ENCODE results near the gene HSD17B2. TPM values are rescaled to one million over a fixed set of nuclear protein-coding genes. Genes with fewer than 3 reads are reported as not detected.

HSD17B2 gene
- polyA plus RNA-seq, 3 donors: not detected

DNA sequence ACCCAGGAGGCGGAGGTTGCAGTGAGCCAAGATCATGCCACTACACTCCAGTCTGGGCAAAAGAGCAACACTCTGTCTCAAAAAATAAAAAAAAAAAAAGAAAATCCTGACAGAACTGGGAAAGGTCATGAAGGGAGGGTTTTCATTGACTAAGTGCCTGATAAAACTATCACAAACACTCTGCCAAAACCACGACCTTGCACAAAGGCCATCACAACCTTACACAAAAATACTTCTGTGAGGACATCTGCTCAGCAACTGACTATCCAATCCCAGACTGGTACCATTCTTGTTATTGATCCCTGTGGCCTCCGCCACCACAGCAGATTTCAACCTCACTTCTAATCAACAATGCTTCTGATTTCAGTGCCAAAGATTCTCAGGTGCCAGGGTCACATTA lies 94.8 kb downstream of the HSD17B2 start:
- Histone ChIP-seq H4K20me1 (ENCODE audit: insufficient read depth, low read length) (no peaks in the 10 kb centered on the region), H3K36me3 (replicated peaks in 1 of 2; ENCODE audit: control insufficient read depth in 1 of 2, insufficient read depth in 2 of 2, low read length in 2 of 2) (no peaks in the 10 kb centered on the region), H2AFZ (ENCODE audit: insufficient read depth, low read depth, low read length, poor library complexity, severe bottlenecking) (no peak overlapping the region), H3K27ac (ENCODE audit: low read depth in 1 of 2, low read length in 2 of 2) (no peak overlapping the region), H3K27me3 (ENCODE audit: control insufficient read depth in 2 of 2, insufficient read depth in 2 of 2, low read length in 2 of 2) (no peaks in the 10 kb centered on the region), H3K4me3 (replicated peaks in 1 of 3; ENCODE audit: low read depth in 2 of 3, low read length in 3 of 3) (no peak overlapping the region), H3K79me2 (ENCODE audit: insufficient read depth, low read length) (no peaks in the 10 kb centered on the region), H3K4me1 (ENCODE audit: control insufficient read depth in 1 of 2, insufficient read depth in 2 of 2, low read length in 2 of 2) (no peaks in the 10 kb centered on the region), H3K9ac (ENCODE audit: insufficient read depth, low read length, poor library complexity, severe bottlenecking) (no peak overlapping the region), H3K9me3 (replicated peaks in 1 of 2; ENCODE audit: control insufficient read depth in 1 of 2, insufficient read depth in 1 of 2, low read length in 2 of 2) (no peaks in the 10 kb centered on the region), H3K4me2 (replicated peaks; ENCODE audit: extremely low read depth, low read length, poor library complexity, severe bottlenecking) (no peak overlapping the region)
- Mint-ChIP-seq H3K27ac (no peak overlapping the region), H3K4me1 (no peaks in the 10 kb centered on the region), H3K36me3 (no peaks in the 10 kb centered on the region), H3K9me3 (peaks cover 0 to 5% (median 2%) of the 10 kb centered on the region in 7 donors), H3K27me3 (ENCODE audit: low read depth in 3 of 3) (peaks cover 5 to 12% (median 8%) of the 10 kb centered on the region in 3 donors), H3K4me3 (no peak overlapping the region)
- DNase-seq: no peak
- TF ChIP-seq CTCF (IDR thresholded peaks at IDR 0.05): no peak
- intact Hi-C loops (cut with micrococcal nuclease): no loop called here
- WGBS (ENCODE audit: insufficient coverage): no CpG with 5 or more reads among the region's 3 CpGs

- WGBS (ENCODE audit: insufficient coverage): 79% methylated on average over 3 of the region's 6 CpGs
- Mint-ChIP-seq H3K27ac (no peak overlapping the region), H3K9me3 (peaks cover 0 to 3% (median 0%) of the 10 kb centered on the region in 7 donors), H3K36me3 (peaks cover 8 to 9% of the 10 kb centered on the region in 2 donors), H3K4me3 (no peak overlapping the region), H3K4me1 (no peaks in the 10 kb centered on the region), H3K27me3 (ENCODE audit: low read depth in 3 of 3) (peaks cover 2 to 5% (median 5%) of the 10 kb centered on the region in 3 donors)
- Histone ChIP-seq H3K4me1 (ENCODE audit: control insufficient read depth in 1 of 2, insufficient read depth in 2 of 2, low read length in 2 of 2) (no peaks in the 10 kb centered on the region), H3K9me3 (replicated peaks in 1 of 2; ENCODE audit: control insufficient read depth in 1 of 2, insufficient read depth in 1 of 2, low read length in 2 of 2) (no peaks in the 10 kb centered on the region), H3K4me3 (replicated peaks in 1 of 3; ENCODE audit: low read depth in 2 of 3, low read length in 3 of 3) (no peak overlapping the region), H3K27ac (ENCODE audit: low read depth in 1 of 2, low read length in 2 of 2) (no peak overlapping the region), H3K79me2 (ENCODE audit: insufficient read depth, low read length) (no peaks in the 10 kb centered on the region), H3K36me3 (replicated peaks in 1 of 2; ENCODE audit: control insufficient read depth in 1 of 2, insufficient read depth in 2 of 2, low read length in 2 of 2) (peaks cover 0 to 4% of the 10 kb centered on the region in 2 donors), H2AFZ (ENCODE audit: insufficient read depth, low read depth, low read length, poor library complexity, severe bottlenecking) (no peak overlapping the region), H3K27me3 (ENCODE audit: control insufficient read depth in 2 of 2, insufficient read depth in 2 of 2, low read length in 2 of 2) (no peaks in the 10 kb centered on the region), H3K9ac (ENCODE audit: insufficient read depth, low read length, poor library complexity, severe bottlenecking) (no peak overlapping the region), H4K20me1 (ENCODE audit: insufficient read depth, low read length) (no peaks in the 10 kb centered on the region), H3K4me2 (replicated peaks; ENCODE audit: extremely low read depth, low read length, poor library complexity, severe bottlenecking) (no peak overlapping the region)
- DNase-seq: no peak
- no peak for TF ChIP-seq CTCF (IDR thresholded peaks at IDR 0.05)
- intact Hi-C loops (cut with micrococcal nuclease): no loop called here
Measured at GRCh38 chr16:82133798-82134197, 98.7 kb downstream of the HSD17B2 start.
